GM19328 (cell line): Measurements from ENCODE around the gene GRAMD1B.

ENCODE experiments used
- ATAC-seq: cut with Tn5 transposase; IDR thresholded peaks from one replicate; pipeline ENCODE4 v1.9.1; 2021; ENCODE audit warnings: mild to moderate bottlenecking, moderate library complexity; ENCODE audit not compliant: unreplicated experiment

The GRAMD1B gene

GRCh38 chr11:123473941-123474677 is 44.0 kb downstream of the GRAMD1B start:
- ATAC-seq, result no peak

DNA sequence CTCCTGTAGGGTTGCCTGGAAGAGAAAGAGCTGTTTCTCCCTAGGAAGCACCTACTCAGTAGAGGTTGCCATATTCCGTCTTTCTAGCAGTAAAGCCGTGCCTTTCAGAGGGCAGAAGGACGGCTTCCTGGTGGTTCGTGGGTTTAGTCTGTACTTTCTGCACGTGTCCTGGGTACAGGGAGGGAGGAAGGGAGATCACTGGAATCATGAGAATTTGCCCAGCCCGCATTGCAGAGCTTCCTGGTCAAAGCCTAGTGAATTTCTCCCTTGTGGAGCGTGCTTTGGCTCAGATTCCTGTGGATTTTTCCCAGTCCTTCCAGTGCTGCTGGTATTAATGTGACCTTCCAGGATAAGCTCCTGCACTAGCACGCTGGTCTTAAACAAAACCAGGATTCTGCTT is 44.9 kb downstream of the GRAMD1B start:
- ATAC-seq, result no peak

DNA sequence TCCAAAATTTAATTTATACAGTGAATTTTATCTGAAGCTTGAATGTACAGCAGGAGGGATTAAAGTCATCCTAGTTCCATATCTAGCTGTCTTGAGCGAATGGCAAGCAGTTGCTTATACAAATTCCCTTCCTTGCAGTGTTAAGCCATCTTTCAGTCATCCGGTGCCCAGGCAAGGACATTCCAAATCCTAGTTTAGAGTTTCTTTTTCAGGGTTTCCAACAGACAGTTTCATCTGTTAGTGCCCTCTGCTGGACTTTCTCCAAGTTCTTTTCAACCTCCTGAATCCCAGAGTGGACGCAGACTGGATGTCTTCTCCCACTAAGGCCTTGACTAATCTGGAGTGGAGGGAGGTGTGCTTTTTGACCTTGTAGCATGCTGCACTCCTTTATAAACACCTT is 45.4 kb downstream of the GRAMD1B start:
- ATAC-seq, result no peak

DNA sequence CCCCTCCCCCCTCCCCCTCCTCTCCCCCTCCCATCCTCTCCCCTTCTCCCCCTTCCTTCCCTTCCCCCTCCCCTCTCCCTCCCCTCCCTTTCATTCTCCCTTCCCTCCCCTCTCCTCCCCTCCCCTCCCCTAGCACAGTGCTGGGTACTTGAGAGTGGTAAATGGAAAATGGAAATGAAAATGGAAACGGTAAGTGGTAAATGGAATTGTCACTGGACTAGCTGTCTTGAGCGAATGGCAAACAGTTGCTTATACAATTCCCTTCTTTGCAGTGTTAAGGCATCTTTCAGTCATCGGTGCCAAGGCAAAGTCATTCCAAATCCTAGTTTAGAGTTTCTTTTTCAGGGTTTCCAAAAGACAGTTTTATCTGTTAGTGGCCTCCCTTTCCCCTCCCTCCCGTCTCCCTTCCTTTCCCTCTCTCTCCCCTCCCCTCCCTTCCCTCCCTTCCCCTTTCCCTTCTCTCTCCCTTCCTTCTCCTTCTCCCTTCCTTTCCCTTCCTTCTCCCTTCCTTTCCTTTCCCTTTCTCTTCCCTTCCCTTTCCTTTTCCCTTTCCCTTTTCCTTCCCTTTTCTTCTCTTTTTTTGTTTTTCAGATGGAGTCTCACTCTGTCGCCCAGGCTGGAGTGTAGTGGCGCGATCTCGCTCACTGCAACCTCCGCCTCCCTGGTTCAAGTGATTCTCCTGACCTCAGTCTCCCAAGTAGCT is 47.3 kb downstream of the GRAMD1B start:
- no peak for ATAC-seq

DNA sequence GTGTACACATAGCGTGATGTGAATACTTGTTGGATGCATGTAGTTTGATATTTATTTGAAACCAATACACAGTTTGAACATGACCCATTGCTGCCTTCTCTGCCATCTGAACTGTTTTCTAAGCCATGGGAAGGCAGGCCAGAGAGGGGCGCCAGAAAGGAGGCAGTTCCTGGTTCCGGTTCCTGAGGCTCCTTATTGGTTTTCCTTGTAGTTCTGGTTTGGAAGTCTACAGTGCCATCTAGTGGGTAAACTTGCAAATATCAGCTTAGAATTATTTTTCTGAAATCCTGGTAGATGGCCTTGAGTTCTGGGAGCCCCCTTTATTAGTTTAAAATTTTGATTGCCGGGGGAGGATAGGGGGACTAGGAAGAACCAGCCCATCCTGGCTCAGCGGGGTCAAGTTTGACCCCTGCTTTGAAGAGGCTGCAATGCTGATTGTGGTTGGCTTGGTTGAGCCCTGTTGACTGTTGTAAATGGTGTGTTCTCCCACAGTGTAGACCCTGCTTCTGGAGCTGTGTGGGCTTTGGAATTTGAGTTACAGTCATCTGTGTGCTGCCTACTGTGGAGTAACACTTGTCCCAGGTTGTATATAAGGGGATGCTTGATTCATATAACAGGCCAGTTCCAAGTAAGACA is 48.4 kb downstream of the GRAMD1B start:
- ATAC-seq, result no peak

DNA sequence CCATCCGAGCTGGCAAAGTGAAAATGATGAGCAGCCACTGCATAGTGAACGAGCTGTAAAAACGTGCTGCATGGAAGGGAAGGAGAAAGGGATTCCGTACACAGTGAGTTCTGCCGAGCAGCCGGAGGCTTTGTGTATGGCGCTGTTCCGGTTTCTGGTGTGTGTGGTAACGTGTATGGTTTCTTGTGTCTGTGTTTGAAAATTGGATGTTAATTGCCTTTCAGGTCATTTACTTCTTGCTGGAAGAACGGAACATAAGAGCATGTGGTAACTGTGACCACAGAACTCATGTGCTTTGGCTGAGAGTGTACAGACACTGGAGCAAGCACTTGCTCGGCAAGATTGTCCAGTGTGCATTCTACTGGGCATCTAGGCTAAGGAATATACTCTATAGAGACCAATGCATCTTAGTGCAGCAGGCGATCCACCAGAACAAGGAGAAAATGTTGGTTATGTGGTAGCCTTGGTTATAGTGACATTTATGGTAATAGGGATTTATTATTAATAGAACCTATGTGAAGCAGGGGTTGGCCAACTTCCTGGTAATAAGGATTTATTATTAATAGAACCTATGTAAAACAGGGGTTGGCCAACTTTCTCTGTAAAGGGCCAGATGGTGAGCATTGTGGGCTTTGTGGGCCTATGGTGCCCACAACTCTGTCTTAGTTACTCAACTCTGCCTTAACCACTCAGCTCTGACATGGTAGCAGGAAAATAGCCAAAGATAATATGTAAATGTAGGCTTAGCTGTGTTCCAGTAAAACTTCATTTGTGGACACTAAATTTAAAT is 49.2 kb downstream of the GRAMD1B start:
- ATAC-seq, result peak; percentile 46

DNA sequence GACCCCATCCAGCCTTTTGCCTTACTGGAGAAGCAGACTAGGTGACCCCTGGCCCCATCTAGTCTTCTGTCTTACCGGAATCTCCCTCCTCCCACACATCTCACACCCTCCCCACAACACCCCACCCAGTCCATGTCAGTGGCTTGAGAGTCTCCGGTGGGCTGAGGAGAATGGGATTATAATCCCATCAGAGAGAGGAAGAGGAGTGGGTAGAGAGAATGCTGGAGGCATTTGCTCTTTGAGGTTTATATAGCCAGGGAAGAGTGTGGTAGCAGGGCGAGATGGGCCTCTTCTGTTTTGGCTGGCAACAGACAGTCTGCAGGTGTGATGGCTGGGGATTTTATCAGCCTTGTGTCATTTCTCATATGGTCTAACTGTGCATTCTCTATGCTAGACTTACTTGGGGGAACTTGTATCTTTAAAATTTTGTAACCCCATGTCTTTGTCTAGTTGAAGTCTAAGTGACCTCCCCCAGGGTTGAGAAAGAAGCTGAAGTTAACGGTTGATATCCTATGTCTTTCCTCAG is 50.3 kb downstream of the GRAMD1B start:
- no peak for ATAC-seq

DNA sequence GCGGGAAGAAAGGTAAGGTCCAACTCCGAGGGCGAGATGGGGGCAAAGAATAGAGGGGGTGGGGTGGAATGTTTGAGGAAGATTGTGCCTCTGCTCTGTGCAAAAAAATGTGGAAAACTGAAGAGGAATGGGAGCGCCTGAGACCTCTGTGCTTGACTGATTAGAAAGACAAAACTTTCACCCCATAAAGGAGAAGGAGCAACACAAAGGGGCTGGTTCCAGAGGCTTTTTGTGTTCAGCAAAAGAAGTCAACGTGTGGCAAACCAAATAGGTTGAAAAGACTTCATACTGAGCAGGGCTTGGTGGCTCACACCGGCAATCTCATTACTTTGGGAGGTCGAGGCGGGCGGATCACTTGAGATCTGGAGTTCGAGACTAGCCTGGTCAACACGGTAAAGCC is 50.8 kb downstream of the GRAMD1B start:
- no peak for ATAC-seq

GRCh38 chr11:123481640-123482039 is 51.6 kb downstream of the GRAMD1B start:
- ATAC-seq, result no peak

DNA sequence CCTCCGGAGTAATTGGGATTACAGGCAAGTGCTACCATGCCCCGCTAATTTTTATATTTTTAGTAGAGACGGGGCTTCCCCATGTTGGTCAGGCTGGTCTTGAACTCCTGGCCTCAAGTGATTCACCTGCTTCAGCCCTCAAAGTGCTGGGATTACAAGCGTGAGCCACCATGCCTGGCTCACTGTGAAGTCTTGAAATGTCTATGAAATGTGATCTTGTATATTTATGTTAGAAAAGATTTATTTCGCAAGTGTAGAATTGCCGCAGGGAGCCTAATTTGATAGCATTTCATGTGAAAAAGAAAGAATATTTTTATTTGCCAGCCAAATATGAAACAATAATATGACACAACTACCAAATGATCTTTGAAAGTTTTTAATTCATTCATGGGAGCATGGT is 52.1 kb downstream of the GRAMD1B start:
- ATAC-seq, result no peak

GRCh38 chr11:123483058-123483457 is 53.0 kb downstream of the GRAMD1B start:
- no peak for ATAC-seq

DNA sequence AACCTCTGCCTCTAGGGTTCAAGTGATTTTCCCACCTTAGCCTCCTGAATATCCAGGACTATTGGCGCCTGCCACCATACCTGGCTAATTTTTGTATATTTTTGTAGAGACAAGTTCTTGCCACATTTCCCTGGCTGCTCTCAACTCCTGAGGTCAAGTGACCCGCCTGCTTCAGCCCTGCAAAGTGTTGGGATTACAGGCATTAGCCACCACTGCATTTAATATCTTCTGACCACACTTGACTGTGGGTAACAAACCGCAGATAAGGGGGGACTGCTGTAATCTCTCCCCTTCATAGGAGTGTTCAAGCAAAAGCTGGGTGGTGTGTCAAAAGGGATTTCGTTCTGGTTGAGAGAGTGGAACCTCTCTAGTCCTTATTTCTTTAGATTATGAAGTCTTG is 53.4 kb downstream of the GRAMD1B start:
- ATAC-seq, result no peak

- no peak for ATAC-seq
These were observed 54.4 kb downstream of the GRAMD1B start for GRCh38 chr11:123484448-123484847.

- ATAC-seq, result no peak
These were observed 57.2 kb downstream of the GRAMD1B start for GRCh38 chr11:123487157-123487744.

GRCh38 chr11:123490527-123490926 is 60.5 kb downstream of the GRAMD1B start:
- no peak for ATAC-seq

GRCh38 chr11:123491241-123491640 is 61.2 kb downstream of the GRAMD1B start:
- no peak for ATAC-seq

GRCh38 chr11:123493349-123494063 is 63.4 kb downstream of the GRAMD1B start:
- no peak for ATAC-seq

- ATAC-seq, result no peak
These were observed 64.4 kb downstream of the GRAMD1B start for GRCh38 chr11:123494195-123495050.

DNA sequence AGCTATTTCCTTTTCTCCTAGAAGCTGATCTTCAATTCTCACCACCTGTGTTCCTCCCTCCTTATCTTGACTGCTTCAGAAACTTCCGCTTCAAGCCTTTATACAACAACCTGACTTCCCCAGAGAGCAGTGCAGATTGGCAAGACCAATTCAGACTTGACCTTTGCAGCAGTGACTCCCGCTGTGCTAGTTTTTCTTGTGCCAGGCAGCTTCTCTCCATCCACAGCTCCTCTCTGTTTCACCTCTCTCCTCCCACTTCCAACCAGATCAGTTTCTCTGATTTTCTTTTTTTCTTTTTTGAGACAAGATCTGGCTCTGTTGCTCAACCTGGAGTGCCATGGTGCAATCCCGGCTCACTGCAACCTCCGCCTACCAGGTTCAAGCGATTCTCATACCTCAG is 74.3 kb downstream of the GRAMD1B start:
- ATAC-seq, result no peak
